K562 (cell line): ENCODE results near the gene CLIC1. TPM values are rescaled to one million over a fixed set of nuclear protein-coding genes. Genes with fewer than 3 reads are reported as not detected.

Experiments
- ARID3A ChIP-seq: IDR thresholded peaks from 2 replicates; pipeline ENCODE4 v1.6.1; 2012; ENCODE audit warnings: low read depth, low read length, improper control_type of control experiment, borderline replicate concordance
- HNRNPLL ChIP-seq: fragments of 200-400 bp; formaldehyde crosslinking; IDR thresholded peaks from 2 replicates; pipeline ENCODE4 v1.6.1; 2017; ENCODE audit warnings: low read length, low read depth, mild to moderate bottlenecking; ENCODE audit not compliant: poor library complexity, severe bottlenecking
- MTA2 ChIP-seq: fragments of 450-650 bp; IDR thresholded peaks from 2 replicates; pipeline ENCODE4 v1.6.1; 2016; ENCODE audit warnings: low read depth
- NCOA2 ChIP-seq, 2 experiments: fragments of 450-650 bp; IDR thresholded peaks; 2 replicates each; pipeline ENCODE4 v1.6.1; 2018; ENCODE audit warnings: mild to moderate bottlenecking in 2 of 2, moderate library complexity in 1 of 2; ENCODE audit not compliant: partially characterized antibody in 2 of 2
- NFXL1 ChIP-seq: fragments of 450-650 bp; formaldehyde crosslinking; IDR thresholded peaks from 2 replicates; pipeline ENCODE4 v1.4.0; 2021; ENCODE audit warnings: mild to moderate bottlenecking
- POLR2B ChIP-seq: fragments of 450-650 bp; IDR thresholded peaks from 2 replicates; pipeline ENCODE4 v1.6.1; 2018; ENCODE audit warnings: low read depth; ENCODE audit not compliant: partially characterized antibody
- RHOXF2B ChIP-seq: fragments of 250-450 bp; sonication (Bioruptor Pico); conservative IDR thresholded peaks from 2 replicates; pipeline ENCODE4 v1.5.1; 2021
- SIRT6 ChIP-seq: IDR thresholded peaks from one replicate; pipeline ENCODE4 v1.6.1; 2012; ENCODE audit warnings: low read depth, mild to moderate bottlenecking, control low read depth, inconsistent platforms, low read length, moderate library complexity
- SRSF3 ChIP-seq: fragments of 200-400 bp; formaldehyde crosslinking; IDR thresholded peaks from 2 replicates; pipeline ENCODE4 v1.6.1; 2016; ENCODE audit warnings: mild to moderate bottlenecking, low read length, moderate library complexity; ENCODE audit not compliant: insufficient read depth
- TCF3 ChIP-seq: sonication (generic); formaldehyde crosslinking; IDR thresholded peaks from 2 replicates; pipeline ENCODE4 v1.4.0; 2020; ENCODE audit warnings: mild to moderate bottlenecking, missing genetic modification reagents
- THAP12 ChIP-seq: fragments of 250-450 bp; sonication (Bioruptor Pico); IDR thresholded peaks from 2 replicates; pipeline ENCODE4 v1.9.0; 2021; ENCODE audit warnings: mild to moderate bottlenecking, inconsistent platforms
- ZNF584 ChIP-seq: fragments of 200-800 bp; sonication (Bioruptor generic); IDR thresholded peaks from 2 replicates; pipeline ENCODE4 v1.6.1; 2016; ENCODE audit warnings: low read depth, mild to moderate bottlenecking, missing genetic modification characterization, missing compliant biosample characterization
- polyA plus RNA-seq, 8 experiments: library from polyadenylated mRNA; depleted of rRNA in 4 of 8; stranded (reverse) in 5 of 8; unstranded in 3 of 8; fragments of >200 nt; fragmentation: Nextera tagmentation in 2 of 8; fragmentation: Illumina TruSeq in 1 of 8; extraction: Ambion mirVana in 2 of 8; extraction: Trizol in 1 of 8; gene quantifications; 2 replicates each; pipeline versions ENCODE4 v1.2.1 to v1.2.3, GENCODE V29; 2011 to 2014; ENCODE audit warnings: inconsistent platforms in 1 of 8, missing spikeins in 1 of 8
- total RNA-seq, 7 experiments: library from RNA; depleted of rRNA in 6 of 7; stranded (reverse); fragments of >200 nt in 6 of 7; fragmentation: Illumina TruSeq in 2 of 7; extraction: Trizol in 2 of 7; gene quantifications; 2 replicates each; pipeline versions ENCODE4 v1.2.1 to v1.2.3, GENCODE V29; 2011 to 2021; ENCODE audit warnings: low replicate concordance in 1 of 7
- TF ChIP-seq, protein P1 (sequence below), 2 experiments: fragments of 450-650 bp in 1 of 2; IDR thresholded peaks; 2 replicates each; pipeline ENCODE4 v1.6.1; 2011 to 2017; ENCODE audit warnings: low read depth in 2 of 2, antibody characterized with exemption in 1 of 2, borderline replicate concordance in 1 of 2, low read length in 1 of 2, mild to moderate bottlenecking in 1 of 2, mixed read lengths in 1 of 2; ENCODE audit not compliant: control insufficient read depth in 1 of 2
- TF ChIP-seq, protein P2 (sequence below): fragments of 450-650 bp; formaldehyde crosslinking; IDR thresholded peaks from 2 replicates; pipeline ENCODE4 v1.4.0; 2020; ENCODE audit warnings: mild to moderate bottlenecking, moderate library complexity
- TF ChIP-seq, protein P3 (sequence below): sonication (generic); formaldehyde crosslinking; IDR thresholded peaks from 2 replicates; pipeline ENCODE4 v1.8.0; 2023; ENCODE audit warnings: mild to moderate bottlenecking, missing genetic modification reagents

Gene CLIC1
- total and polyA plus RNA-seq, 9 of the 15 experiments (the other 6 are each of a cell fraction or from before 2014, with no cell fraction given) = 1,267 to 2,419 (median 1,808) TPM

GRCh38 chr6:31736021-31736767 is at the start of gene CLIC1 (continued):
- TF ChIP-seq, protein P1, sequence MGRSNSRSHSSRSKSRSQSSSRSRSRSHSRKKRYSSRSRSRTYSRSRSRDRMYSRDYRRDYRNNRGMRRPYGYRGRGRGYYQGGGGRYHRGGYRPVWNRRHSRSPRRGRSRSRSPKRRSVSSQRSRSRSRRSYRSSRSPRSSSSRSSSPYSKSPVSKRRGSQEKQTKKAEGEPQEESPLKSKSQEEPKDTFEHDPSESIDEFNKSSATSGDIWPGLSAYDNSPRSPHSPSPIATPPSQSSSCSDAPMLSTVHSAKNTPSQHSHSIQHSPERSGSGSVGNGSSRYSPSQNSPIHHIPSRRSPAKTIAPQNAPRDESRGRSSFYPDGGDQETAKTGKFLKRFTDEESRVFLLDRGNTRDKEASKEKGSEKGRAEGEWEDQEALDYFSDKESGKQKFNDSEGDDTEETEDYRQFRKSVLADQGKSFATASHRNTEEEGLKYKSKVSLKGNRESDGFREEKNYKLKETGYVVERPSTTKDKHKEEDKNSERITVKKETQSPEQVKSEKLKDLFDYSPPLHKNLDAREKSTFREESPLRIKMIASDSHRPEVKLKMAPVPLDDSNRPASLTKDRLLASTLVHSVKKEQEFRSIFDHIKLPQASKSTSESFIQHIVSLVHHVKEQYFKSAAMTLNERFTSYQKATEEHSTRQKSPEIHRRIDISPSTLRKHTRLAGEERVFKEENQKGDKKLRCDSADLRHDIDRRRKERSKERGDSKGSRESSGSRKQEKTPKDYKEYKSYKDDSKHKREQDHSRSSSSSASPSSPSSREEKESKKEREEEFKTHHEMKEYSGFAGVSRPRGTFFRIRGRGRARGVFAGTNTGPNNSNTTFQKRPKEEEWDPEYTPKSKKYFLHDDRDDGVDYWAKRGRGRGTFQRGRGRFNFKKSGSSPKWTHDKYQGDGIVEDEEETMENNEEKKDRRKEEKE (IDR thresholded peaks at IDR 0.05; ENCODE audit: borderline replicate concordance in 1 of 2, control insufficient read depth in 1 of 2, low read depth in 2 of 2, low read length in 1 of 2) = no peak
- no peak for TF ChIP-seq MTA2
- no peak for TF ChIP-seq ARID3A
- peak; percentile 99 for TF ChIP-seq POLR2B
- TF ChIP-seq ZNF584 (CRISPR knock-in tag) = no peak
- TF ChIP-seq NCOA2 (IDR thresholded peaks at IDR 0.05; ENCODE audit: partially characterized antibody in 2 of 2) = no peak
- TF ChIP-seq, protein P2, sequence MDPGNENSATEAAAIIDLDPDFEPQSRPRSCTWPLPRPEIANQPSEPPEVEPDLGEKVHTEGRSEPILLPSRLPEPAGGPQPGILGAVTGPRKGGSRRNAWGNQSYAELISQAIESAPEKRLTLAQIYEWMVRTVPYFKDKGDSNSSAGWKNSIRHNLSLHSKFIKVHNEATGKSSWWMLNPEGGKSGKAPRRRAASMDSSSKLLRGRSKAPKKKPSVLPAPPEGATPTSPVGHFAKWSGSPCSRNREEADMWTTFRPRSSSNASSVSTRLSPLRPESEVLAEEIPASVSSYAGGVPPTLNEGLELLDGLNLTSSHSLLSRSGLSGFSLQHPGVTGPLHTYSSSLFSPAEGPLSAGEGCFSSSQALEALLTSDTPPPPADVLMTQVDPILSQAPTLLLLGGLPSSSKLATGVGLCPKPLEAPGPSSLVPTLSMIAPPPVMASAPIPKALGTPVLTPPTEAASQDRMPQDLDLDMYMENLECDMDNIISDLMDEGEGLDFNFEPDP (CRISPR knock-in tag) = peak; percentile 81
- peak; percentile 43 for TF ChIP-seq SIRT6
- TF ChIP-seq NFXL1 = peak; percentile 3; the same call in 1 of the 2 replicates
- TF ChIP-seq THAP12 (CRISPR knock-in tag) = peak; percentile 97
- no peak for TF ChIP-seq HNRNPLL
- TF ChIP-seq TCF3 = no peak
- no peak for TF ChIP-seq SRSF3
- TF ChIP-seq, protein P3, sequence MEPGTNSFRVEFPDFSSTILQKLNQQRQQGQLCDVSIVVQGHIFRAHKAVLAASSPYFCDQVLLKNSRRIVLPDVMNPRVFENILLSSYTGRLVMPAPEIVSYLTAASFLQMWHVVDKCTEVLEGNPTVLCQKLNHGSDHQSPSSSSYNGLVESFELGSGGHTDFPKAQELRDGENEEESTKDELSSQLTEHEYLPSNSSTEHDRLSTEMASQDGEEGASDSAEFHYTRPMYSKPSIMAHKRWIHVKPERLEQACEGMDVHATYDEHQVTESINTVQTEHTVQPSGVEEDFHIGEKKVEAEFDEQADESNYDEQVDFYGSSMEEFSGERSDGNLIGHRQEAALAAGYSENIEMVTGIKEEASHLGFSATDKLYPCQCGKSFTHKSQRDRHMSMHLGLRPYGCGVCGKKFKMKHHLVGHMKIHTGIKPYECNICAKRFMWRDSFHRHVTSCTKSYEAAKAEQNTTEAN (CRISPR knock-in tag) = peak; percentile 94; the same call in 1 of the 2 replicates
- TF ChIP-seq RHOXF2B (CRISPR knock-in tag) = peak; percentile 79; the same call in 1 of the 2 replicates
